Thyroid gland (tissue), 4 donors: ENCODE data around the gene SLC12A3.

ENCODE experiments used
- POLR2A ChIP-seq, 2 donors: fragments of 450-650 bp; IDR thresholded peaks; one replicate each; pipeline ENCODE4 v1.6.1; 2017; ENCODE audit warnings: antibody characterized with exemption in 2 of 2, mild to moderate bottlenecking in 2 of 2, moderate library complexity in 1 of 2
- TF ChIP-seq, protein P1 (sequence below), 6 experiments: fragments of 200-600 bp in 3 of 6; fragments of 450-650 bp in 3 of 6; sonication (generic) in 3 of 6; IDR thresholded peaks; one replicate each; pipeline ENCODE4 v1.5.1; 2016 to 2019; ENCODE audit warnings: antibody characterized with exemption in 6 of 6, mild to moderate bottlenecking in 2 of 6, inconsistent platforms in 1 of 6, moderate library complexity in 1 of 6

DNA sequence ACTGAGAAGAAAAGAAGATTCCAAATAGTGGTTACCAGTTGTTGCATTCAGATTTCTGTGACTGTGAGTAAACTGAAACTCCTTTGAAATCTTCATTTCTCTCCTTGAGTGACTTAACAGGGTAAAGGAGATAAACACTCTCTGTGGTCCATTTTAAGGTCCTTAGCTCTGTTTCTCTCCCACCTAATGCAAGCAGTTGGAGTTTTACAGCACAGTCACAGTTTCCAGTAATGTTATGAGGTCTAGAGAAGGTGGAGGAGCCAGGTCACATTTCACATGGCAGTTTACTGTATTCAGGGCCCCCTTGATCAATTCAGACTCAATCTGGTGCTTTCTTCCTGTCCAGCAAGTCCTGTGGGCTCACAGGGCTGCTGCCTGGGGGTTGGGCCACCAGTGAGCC lies 32.2 kb upstream of the SLC12A3 start:
- TF ChIP-seq POLR2A (IDR thresholded peaks at IDR 0.05): no peak
- TF ChIP-seq, protein P1, sequence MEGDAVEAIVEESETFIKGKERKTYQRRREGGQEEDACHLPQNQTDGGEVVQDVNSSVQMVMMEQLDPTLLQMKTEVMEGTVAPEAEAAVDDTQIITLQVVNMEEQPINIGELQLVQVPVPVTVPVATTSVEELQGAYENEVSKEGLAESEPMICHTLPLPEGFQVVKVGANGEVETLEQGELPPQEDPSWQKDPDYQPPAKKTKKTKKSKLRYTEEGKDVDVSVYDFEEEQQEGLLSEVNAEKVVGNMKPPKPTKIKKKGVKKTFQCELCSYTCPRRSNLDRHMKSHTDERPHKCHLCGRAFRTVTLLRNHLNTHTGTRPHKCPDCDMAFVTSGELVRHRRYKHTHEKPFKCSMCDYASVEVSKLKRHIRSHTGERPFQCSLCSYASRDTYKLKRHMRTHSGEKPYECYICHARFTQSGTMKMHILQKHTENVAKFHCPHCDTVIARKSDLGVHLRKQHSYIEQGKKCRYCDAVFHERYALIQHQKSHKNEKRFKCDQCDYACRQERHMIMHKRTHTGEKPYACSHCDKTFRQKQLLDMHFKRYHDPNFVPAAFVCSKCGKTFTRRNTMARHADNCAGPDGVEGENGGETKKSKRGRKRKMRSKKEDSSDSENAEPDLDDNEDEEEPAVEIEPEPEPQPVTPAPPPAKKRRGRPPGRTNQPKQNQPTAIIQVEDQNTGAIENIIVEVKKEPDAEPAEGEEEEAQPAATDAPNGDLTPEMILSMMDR (IDR thresholded peaks at IDR 0.05): no peak
